HG02840 (cell line): Measurements from ENCODE around the gene AZIN2.
"Not testable (repeated sequence)": the region's sequence is repeated elsewhere in the genome, so short reads cannot be mapped to it uniquely, and the experiment has no call there.

Experiments used
- ATAC-seq: cut with Tn5 transposase; IDR thresholded peaks from one replicate; pipeline ENCODE4 v1.9.1; 2021; ENCODE audit warnings: mild to moderate bottlenecking, moderate library complexity, moderate number of reproducible peaks; ENCODE audit not compliant: unreplicated experiment, low FRiP score

The AZIN2 gene

DNA sequence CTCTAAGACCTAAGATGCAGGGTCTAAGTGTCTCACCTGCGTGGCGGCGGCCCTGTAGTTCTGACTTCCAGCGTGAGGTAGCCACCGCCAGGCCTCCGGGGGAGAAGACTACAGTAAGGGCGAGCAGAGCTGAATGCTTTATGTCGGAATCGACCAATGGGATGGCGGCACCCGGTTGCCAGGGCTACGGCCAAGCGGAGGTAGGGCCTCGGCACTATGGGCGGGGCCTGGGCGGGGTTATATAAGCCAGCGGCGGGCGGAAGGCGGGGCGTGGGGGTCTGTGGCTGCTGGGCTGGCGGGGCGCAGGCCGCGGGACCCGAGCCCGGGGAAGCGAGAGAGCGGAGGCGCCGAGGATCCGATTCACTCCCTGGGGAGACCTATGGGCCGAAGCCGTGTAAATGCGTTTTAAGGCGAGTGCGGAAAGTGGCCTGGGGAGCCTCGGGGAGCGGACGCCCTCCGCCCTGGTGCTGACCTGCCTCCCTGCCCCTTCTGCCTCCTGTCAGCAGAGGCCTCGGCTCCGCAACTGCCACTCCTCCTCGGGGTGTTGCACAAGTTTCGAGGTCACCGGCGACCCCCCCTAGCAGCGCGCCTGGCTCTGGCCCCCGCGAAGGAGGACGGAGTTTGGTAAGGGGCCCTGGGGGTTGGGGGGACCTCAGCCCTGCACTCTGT lies at the start of gene AZIN2:
AZIN2 (plus strand) TSS at position 269 of the 669 bp plus-strand sequence. CDS start 1,097 bp downstream, outside the sequence.
- ATAC-seq: peak; percentile 76

DNA sequence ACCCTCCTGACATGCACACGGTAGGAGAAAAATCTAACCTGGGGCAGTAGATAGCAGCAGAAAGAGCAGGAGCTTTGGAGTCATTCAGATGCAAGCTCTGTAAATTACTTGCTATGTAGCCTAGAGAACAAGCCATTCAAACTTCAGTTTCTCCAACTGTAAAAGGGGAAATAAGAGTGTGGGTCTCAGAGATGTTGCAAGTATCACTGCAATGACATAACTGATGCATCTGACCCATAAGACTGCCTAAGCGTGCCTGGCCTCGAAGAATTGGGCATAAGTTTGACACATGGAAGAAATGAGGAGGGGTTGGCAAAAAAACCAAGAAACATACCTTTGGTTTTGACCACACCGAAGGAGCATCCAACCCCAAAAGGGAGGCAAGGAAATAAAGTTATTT lies 49.4 kb upstream of the AZIN2 start:
- ATAC-seq: no peak

DNA sequence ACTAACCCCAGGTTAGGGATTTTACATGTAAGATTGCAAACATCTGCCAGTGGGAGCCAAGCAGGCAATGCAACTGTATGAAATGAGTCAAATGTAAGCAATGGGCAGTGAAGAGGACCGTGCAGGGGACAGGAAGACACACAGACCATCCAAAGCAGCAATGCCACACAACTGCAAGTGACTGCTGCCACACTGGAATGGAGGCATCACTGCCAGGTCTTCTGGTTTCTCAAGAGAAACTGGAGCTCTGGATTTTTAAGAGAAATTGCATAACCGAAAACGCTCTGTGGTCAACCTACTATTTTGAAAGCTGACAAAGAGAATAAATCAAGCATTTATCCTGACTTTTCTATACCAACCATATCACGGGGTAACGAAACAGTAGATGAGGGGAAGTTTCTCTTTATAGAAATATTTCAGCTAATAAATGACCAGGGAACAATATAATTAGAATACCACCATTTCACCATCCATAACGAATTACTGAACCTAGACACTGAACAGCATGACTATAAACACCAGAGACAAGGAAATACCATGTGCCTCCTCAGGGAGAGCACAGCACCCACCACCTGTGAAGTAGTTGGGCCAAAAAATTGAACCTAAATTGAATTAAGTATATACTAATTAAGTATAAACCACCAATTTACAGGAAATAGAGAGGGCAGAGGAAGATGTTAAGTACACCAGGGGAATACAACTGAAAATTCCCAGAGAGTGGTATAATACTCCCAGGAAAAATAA lies 48.7 kb upstream of the AZIN2 start:
- ATAC-seq: no peak

DNA sequence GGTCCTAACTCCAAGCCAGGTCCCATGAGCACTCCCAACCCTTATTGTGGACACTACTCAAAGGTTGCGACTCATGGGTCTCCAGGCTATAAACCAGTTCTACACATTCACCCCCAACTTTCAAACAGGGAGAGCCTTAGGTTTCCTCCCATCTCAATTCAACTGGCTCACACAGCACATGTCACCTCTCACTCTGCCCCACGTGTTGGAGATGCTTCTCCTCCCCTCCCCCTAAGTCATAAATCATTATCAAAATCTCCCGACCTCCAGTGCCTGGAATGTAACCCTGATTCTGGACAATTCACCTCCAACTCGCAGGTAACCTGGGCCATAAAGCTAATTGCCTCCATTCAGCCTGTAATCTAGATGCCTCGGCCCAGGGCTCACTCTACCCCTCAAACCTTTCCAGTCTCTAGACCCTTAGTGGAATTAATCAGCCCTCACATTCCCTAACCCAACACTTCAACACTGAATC lies 44.9 kb upstream of the AZIN2 start:
- ATAC-seq: peak; percentile 15

DNA sequence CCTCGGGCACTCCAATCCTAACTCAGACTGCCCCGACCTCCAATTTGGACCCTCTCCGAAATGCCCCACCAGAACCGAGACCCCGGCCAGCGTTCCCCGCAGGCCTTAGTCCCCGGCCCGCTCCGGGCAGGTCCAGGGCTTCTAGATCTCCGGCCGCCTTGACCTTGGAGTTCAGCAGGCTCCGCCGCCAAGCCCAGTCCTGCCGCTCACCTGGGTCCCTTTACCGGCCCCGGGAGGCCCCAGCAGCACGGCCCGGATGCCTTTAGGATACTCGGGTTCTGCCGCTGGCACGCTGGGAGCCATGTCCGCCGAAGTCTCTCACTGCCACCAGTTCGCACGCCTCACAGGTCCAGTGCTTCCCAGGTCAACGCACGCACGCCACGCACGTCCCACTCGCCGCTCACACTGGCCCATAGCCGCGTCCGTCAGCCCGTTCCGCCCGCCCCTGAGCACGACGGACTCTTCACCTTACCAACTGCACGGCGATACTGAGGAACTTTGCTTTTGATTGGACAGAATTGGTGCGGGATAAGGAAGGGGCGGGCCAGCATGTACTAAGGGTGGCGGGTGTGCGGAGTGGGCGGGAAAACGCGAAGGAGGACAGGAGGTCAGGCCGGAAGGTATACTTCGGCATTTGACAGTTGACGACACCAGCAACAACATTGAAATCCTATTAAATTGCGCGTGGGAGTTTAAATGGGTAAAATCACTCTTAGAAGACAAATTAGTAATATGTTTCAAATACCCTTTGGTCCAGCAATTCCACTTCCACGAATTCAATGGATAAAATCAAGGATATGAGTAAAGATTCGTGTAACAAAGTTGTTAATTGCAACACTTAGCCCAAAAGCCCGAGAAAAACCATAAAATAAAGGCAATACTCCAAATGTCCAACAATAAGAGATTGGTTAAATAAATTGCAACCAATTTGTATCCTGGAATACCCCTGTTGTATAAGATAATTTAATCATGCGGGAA lies 44.1 kb upstream of the AZIN2 start, which contains the start of gene AK2:
AK2 (minus strand) TSS at position 358 of the 978 bp plus-strand sequence; CDS start at position 303, 55 bp downstream.
- peak; percentile 98 for ATAC-seq

DNA sequence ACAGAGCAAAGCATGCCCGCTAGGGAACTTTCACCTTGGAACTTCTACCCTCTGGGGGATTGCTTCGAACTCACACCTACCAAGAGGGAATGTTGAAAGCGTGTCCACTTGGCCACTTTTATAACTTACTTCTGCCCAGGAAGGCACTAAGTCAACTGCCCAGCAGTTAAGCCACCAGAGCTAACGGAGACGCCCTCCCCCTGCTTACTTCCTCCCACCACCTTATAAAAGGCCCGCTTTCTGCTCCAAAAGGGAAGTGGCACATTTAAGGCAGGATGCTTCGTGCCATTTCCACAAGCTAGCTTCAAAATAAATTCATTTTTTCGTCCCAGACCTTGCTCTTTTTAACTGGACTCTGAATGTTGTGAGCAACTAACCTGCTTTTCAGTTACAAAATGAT lies 41.1 kb upstream of the AZIN2 start:
- ATAC-seq: no peak

DNA sequence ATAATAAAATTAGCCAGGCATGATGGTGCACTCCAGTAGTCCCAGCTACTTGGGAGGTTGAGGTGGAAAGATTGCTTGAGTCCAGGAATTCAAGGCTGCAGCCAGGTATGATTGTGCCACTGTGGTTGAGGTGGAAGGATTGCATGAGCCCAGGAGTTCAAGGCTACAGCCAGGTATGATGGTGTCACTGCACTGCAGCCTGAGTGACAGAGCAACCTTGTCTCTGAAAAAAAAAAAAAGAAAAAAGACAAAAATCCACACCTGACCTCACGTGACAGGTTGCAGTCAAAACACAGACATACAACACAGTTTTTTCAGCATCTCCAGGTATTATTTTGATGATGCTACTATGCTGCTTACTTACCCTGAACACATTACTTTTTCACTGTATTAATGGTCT lies 39.9 kb upstream of the AZIN2 start:
- no peak for ATAC-seq

DNA sequence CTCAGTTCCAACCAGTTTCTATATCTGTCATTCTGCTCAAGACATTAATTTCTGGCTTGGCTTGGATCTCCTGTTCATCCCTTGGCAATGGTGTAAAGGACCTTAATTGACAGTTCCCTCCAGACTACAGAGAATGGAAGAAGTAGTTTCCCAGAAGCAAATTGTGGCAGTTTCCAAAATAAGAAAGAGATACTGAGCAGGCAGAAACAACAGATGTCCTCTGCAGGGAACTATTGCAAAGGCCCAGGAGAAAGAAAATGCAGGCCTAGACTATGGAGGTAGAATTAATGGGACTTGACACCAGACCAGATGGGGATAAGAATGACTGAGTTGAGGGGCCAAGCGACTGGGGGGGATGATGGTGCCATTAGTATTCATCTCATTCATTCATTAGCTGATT lies 38.1 kb upstream of the AZIN2 start:
- ATAC-seq: no peak

DNA sequence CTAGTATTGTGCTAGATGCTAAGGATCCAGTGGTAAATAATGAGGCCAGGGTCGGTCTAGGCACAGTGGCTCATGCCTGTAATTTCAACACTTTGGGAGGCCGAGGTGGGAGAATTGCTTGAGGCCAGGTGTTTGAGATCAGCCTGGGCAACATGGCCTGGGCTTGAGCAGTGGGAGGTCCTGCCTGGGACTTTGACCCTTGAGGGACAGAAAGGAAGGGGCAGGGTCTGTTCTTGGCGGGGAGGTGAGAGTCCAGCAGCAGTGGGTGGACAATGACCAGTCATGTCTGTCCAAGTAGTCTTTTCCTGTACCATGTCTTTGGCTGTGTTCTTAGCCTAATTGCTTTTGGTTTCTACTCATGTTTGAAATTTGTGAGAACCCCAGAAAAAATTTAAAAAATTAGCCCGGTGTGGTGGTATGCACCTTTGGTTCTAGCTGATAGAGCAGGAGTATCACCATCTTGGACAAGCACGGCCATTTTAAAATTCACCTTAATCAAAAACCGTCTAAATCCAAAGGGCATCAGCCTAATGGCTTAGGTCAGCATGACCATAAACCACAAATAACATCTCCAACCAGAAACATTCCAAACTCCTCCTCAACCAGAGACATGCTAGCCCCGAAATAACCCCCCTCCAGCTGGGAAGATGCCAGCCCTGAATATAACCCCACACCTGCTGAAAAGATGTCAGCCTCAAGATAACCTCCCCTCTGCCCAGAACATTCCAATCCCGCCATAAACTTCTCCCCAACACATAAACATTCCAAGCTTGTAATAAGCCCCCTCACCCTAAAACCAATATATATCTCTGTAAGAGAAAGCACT lies 37.5 kb upstream of the AZIN2 start:
- no peak for ATAC-seq

DNA sequence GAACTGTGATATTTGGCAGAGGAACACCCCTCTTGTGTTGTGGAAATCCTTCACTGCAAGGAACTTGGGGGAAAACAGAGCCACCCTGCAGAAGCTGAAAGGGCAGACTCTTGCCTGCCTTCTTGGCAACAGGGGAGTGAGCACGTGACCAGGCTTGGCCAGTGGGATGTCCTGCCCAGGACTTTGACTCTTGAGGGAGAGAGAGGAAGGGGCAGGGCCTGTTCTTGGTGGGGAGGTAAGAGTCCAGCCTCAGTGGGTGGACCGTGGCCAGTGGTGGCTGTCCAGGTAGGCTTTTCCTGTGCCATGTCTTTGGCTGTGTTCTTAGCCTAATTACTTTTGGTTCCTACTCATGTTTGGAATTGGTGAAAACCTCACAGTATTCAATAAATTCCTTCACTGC lies 35.7 kb upstream of the AZIN2 start:
- ATAC-seq: no peak

DNA sequence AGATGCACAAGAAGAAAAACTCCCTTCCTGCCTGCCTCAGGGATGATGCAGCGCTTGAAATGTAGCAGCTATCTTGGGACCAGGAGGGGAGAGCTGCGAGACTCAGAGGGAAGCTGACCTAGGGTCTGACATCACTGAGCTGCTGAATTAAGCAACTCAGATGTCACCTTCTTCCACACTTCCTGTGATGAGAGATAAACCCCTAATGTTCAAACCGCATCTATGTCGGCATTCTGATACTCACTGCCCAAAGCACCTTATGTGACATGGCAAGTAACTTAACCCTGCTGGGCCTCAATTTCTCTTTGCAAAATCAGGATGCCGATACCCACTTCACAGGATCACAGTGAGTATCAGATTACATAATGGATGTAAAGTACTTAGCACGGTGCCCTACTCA lies 35.1 kb upstream of the AZIN2 start:
- no peak for ATAC-seq

DNA sequence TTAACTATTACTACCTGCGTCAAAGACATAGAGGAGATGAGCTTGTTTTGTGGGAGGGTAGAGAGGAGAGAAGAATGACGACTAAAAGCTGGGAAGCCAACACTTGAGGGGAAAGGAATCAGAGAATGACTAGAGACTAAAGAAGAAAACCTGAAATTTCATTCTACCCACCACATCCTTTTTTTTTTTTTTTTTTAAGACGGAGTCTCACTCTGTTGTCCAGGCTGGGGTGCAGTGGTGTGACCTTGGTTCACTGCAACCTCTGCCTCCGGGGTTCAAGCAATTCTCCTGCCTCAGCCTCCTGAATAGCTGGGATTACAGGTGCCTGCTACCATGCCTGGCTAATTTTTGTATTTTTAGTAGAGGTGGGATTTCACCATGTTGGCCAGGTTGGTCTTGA lies 34.7 kb upstream of the AZIN2 start:
- not testable (repeated sequence) for ATAC-seq

DNA sequence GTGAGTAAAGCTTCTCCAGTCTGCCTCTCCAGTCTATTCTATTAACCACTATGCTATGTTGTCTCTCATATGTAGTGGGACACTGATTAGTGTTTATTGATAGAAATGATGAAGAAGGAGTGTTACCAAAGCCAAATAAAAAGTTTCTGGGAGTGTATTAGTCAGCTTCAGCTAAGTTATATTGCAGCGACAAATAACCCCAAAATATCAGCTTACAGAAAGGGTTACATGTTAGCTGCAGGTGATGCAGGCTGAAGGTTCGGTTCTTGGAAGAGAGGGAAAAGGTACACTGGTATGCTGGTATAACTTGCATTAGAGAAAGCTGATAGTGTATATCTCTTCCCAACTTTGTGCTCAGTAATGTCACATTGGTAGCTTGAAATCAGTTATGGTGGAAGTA lies 33.7 kb upstream of the AZIN2 start:
- no peak for ATAC-seq

DNA sequence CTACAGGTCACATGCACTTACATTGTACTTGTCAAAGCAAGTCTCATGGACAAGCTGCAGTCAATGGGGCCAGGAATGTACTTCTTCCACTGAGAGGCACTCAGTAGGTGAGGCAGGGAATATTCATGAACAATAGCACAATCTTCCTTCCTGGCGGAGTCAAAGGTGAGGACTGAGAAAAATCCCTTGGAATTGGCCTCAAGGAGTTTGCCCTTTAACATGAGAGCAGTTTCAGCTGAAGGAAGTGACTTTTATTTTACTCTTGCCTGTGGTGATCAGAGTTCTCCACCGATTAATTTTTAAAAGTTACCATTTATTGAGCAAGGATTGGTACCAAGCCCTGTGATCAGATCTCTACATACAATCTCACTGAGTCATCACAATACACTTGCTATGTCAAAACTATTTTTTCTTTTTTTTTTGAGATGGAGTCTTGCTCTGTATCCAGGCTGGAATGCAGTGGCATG lies 33.1 kb upstream of the AZIN2 start:
- ATAC-seq: no peak

DNA sequence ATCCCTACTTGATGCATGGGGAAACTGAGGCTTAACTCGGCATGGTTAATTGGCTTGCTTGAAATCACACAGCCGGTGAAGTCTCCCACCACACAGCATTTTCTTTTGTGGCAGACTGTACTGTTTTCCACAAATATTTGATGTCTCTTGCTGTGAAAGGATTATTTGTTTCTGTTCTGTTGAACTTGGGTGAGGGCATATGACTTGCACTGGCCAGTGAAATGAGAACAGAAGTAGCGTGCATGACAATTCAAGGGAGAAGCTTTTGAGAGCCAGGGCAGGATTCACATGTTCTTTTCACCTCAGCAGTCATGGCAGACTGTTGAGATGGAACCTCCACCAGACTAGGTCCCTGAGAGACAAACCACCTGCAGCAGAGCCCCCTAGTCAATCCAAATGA lies 32.5 kb upstream of the AZIN2 start:
- no peak for ATAC-seq

DNA sequence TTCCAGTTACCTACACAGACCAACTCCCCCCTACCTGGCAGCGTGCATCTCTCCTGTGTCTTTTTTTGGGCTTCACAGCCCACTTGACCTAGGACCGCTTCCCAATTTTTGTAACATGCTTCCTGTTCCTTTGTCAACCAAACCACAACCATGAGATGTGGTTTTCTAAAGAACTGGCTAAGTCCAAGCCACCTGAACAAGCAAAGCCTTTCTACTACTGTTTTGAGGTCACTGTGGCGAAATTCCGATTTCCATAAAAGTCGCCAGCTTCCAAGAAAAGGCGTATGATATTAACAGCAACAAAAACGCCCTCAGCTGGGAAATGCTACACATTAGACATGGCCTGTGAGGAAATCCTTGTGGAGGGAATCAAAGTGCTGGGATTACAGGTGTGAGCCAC lies 31.6 kb upstream of the AZIN2 start:
- no peak for ATAC-seq

DNA sequence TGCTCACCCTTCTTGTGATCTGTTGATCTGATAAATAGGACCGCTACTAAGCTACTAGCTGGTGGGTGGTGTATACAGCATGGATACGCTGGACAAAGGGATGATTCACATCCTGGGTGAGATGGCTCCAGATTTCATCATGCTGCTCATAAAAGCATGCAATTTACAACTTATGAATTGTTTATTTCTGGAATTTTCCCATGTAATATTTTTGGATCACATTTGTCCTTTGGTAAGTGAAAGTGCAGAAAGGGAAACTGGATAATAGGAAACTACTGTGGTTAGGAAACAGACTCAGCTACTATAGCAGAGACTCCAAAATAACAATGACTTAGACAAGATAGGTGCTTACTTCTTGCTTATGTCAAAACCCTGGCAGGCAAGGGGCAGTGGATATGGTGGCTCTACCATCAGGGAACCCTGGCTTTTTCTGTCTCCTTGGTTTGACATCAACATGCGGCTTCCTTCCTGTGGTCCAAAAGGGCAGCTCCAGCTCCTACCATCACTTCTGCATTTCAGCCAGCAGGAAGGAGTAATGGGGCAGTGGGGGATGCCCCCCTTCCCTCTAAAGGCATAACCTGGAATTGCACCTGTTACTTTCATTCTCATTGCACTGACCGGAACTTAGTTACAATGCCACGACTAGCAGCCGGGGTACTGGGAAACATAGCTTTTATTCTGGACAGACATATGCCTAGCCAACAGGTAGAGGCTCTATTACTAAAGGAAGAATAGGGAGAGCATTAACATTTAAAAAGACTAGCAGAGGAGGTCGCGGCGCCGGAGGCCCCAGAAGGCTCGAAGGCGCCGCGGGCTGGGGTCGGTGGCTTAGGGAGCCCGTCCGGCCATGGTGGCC lies 30.5 kb upstream of the AZIN2 start:
- no peak for ATAC-seq

DNA sequence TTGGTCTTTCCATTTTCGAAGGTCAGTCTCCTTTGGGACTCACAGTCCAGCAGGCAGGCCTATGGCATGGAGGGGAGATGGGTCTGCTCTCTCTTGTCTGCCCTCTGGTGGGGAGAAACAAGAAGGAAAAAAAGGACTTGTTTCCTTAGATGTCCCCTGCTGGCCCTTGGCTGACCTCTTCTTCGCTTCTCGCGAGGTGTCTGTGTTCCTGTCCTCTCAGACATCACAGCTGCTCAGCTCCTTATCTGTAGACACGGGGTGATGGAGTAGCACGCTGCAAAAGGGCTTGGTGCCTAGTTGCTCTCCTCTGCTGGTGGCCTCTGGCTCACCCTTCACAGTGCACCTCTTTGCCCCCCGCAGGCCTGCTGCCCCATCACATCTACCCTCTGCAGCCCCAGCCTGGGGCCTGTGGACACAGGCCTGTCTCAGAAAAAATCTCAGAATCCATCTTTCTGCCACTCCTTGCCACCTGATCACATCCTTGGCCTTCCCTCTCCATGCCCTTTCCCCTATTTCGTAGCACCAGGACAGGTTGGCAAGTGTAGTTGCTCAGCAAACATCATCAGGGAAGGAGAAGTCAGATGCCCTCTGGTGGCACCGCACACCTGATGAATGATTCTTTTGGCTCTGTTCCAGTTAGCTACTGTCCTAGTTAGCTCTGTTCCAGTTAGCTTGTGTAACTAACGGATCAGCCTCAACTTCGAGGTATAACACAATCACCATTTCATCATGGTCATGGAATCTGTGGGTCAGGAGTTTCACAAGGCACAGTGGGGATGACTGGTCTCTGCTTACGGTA lies 25.5 kb upstream of the AZIN2 start:
- ATAC-seq: no peak
